Brain microvascular endothelial cell (primary cell): ENCODE data around the gene DENND1A.

Source experiments
- DNase-seq: peaks from one replicate; pipeline ENCODE4 v3.0.0-alpha.2; 2020
- H3K27ac ChIP-seq: fragments of 250-450 bp; sonication (Bioruptor Pico); 2 replicates; pipeline ENCODE4 v1.5.1; 2020; ENCODE audit warnings: mild to moderate bottlenecking, moderate library complexity
- H3K27me3 ChIP-seq: fragments of 250-450 bp; sonication (Bioruptor Pico); replicated peaks from 2 replicates; pipeline ENCODE4 v1.5.1; 2020; ENCODE audit warnings: mild to moderate bottlenecking
- H3K36me3 ChIP-seq: fragments of 250-450 bp; sonication (Bioruptor Pico); replicated peaks from 2 replicates; pipeline ENCODE4 v1.5.1; 2020; ENCODE audit warnings: mild to moderate bottlenecking
- H3K4me3 ChIP-seq: 2 replicates; pipeline ENCODE4 v1.5.1; 2011; ENCODE audit warnings: low read depth, mild to moderate bottlenecking, control low read depth, low read length, moderate library complexity
- CTCF ChIP-seq: IDR thresholded peaks from 2 replicates; pipeline ENCODE4 v1.5.1; 2011; ENCODE audit warnings: low read depth, mild to moderate bottlenecking, moderate library complexity, low read length, control low read depth, inconsistent platforms; ENCODE audit errors: missing control alignments
- in situ Hi-C: cut with HindIII; loops from 2 replicates; pipeline ENCODE4 v1.10.0; 2017; ENCODE audit warnings: low sequenced_read_pairs, low pct_ligation_motif_present

Gene DENND1A

GRCh38 chr9:123497830-123498229, 432.1 kb downstream of the DENND1A start:
- H3K36me3 ChIP-seq = no peaks in the 10 kb centered on the region
- TF ChIP-seq CTCF = no peak
- H3K27ac ChIP-seq = no peak overlapping the region
- in situ Hi-C loops = no loop called here
- no peak for DNase-seq
- no peak overlapping the region for H3K4me3 ChIP-seq
- H3K27me3 ChIP-seq = no peaks in the 10 kb centered on the region

- TF ChIP-seq CTCF = no peak
- Histone ChIP-seq H3K36me3 (no peaks in the 10 kb centered on the region), H3K27me3 (no peaks in the 10 kb centered on the region), H3K27ac (no peak overlapping the region), H3K4me3 (no peak overlapping the region)
- no peak for DNase-seq
- in situ Hi-C loops = no loop called here
Observed at GRCh38 chr9:123495731-123496130, 434.2 kb downstream of the DENND1A start.

GRCh38 chr9:123493627-123494026, 436.3 kb downstream of the DENND1A start:
- H3K27ac ChIP-seq = no peak overlapping the region
- H3K27me3 ChIP-seq = no peaks in the 10 kb centered on the region
- no peak for TF ChIP-seq CTCF
- in situ Hi-C loops = no loop called here
- no peak for DNase-seq
- no peaks in the 10 kb centered on the region for H3K36me3 ChIP-seq
- no peak overlapping the region for H3K4me3 ChIP-seq

- H3K27me3 ChIP-seq = no peaks in the 10 kb centered on the region
- DNase-seq = no peak
- TF ChIP-seq CTCF = no peak
- no peak overlapping the region for H3K27ac ChIP-seq
- no peak overlapping the region for H3K4me3 ChIP-seq
- H3K36me3 ChIP-seq = no peaks in the 10 kb centered on the region
- in situ Hi-C loops = no loop called here
Observed at GRCh38 chr9:123490688-123491087, 439.2 kb downstream of the DENND1A start.

GRCh38 chr9:123488722-123489321, 441.1 kb downstream of the DENND1A start:
- Histone ChIP-seq H3K27ac (no peak overlapping the region), H3K4me3 (no peak overlapping the region), H3K27me3 (no peaks in the 10 kb centered on the region), H3K36me3 (no peaks in the 10 kb centered on the region)
- in situ Hi-C loops = no loop called here
- DNase-seq = no peak
- no peak for TF ChIP-seq CTCF

- Histone ChIP-seq H3K36me3 (no peaks in the 10 kb centered on the region), H3K27me3 (no peaks in the 10 kb centered on the region), H3K4me3 (no peak overlapping the region), H3K27ac (no peak overlapping the region)
- in situ Hi-C loops = no loop called here
- no peak for DNase-seq
- TF ChIP-seq CTCF = no peak
Observed at GRCh38 chr9:123487944-123488548, 441.9 kb downstream of the DENND1A start.
